HG02571 (cell line): ENCODE results near the gene ARFGAP2.

Source experiments
- ATAC-seq: cut with Tn5 transposase; IDR thresholded peaks from one replicate; pipeline ENCODE4 v1.9.1; 2021; ENCODE audit warnings: mild to moderate bottlenecking, moderate library complexity; ENCODE audit not compliant: unreplicated experiment

The ARFGAP2 gene

GRCh38 chr11:47172740-47173336 lies 3.8 kb downstream of the ARFGAP2 start:
- no peak for ATAC-seq

GRCh38 chr11:47171856-47172255 lies 4.8 kb downstream of the ARFGAP2 start:
- ATAC-seq, result no peak

GRCh38 chr11:47171061-47171838 lies 5.4 kb downstream of the ARFGAP2 start:
- no peak for ATAC-seq

- ATAC-seq, result no peak
These were observed 10.3 kb downstream of the ARFGAP2 start for GRCh38 chr11:47166368-47166767.

GRCh38 chr11:47165253-47165840 lies 11.3 kb downstream of the ARFGAP2 start:
- ATAC-seq, result no peak

GRCh38 chr11:47164321-47164720 lies 12.4 kb downstream of the ARFGAP2 start:
- ATAC-seq, result no peak

GRCh38 chr11:47163898-47164297 lies 12.8 kb downstream of the ARFGAP2 start:
- ATAC-seq, result no peak

GRCh38 chr11:47163193-47163592 lies 13.5 kb downstream of the ARFGAP2 start:
- no peak for ATAC-seq

- no peak for ATAC-seq
These were observed 14.3 kb downstream of the ARFGAP2 start for GRCh38 chr11:47162426-47162825.

GRCh38 chr11:47161890-47162289 lies 14.8 kb downstream of the ARFGAP2 start:
- no peak for ATAC-seq

- no peak for ATAC-seq
These were observed 15.4 kb downstream of the ARFGAP2 start for GRCh38 chr11:47161134-47161854.

GRCh38 chr11:47160753-47161133 lies 15.9 kb downstream of the ARFGAP2 start:
- no peak for ATAC-seq

- ATAC-seq, result no peak
These were observed 18.4 kb downstream of the ARFGAP2 start for GRCh38 chr11:47158242-47158641.

- no peak for ATAC-seq
These were observed 18.9 kb downstream of the ARFGAP2 start for GRCh38 chr11:47157805-47158204.

- ATAC-seq, result no peak
These were observed 19.7 kb downstream of the ARFGAP2 start for GRCh38 chr11:47156951-47157350.

GRCh38 chr11:47156333-47156732 lies 20.3 kb downstream of the ARFGAP2 start:
- no peak for ATAC-seq

- no peak for ATAC-seq
These were observed 20.8 kb downstream of the ARFGAP2 start for GRCh38 chr11:47155879-47156278.

GRCh38 chr11:47154616-47155570 lies 21.8 kb downstream of the ARFGAP2 start:
- ATAC-seq, result no peak

- ATAC-seq, result no peak
These were observed 23.4 kb downstream of the ARFGAP2 start for GRCh38 chr11:47152953-47153950.
